NCI-H2107 (cell line): ENCODE results near the gene KCNIP3.

ENCODE experiments used
- DNase-seq: peaks from one replicate; lab custom pipeline; 2025; lab: John Stamatoyannopoulos, UW

KCNIP3 gene

GRCh38 chr2:95329891-95330793, 33.0 kb downstream of the KCNIP3 start:
- no peak for DNase-seq

GRCh38 chr2:95330794-95331338, 33.7 kb downstream of the KCNIP3 start:
- DNase-seq: no peak

- no peak for DNase-seq
These were observed 34.5 kb downstream of the KCNIP3 start for GRCh38 chr2:95331606-95332005.

- no peak for DNase-seq
These were observed 34.9 kb downstream of the KCNIP3 start for GRCh38 chr2:95332036-95332435.

DNA sequence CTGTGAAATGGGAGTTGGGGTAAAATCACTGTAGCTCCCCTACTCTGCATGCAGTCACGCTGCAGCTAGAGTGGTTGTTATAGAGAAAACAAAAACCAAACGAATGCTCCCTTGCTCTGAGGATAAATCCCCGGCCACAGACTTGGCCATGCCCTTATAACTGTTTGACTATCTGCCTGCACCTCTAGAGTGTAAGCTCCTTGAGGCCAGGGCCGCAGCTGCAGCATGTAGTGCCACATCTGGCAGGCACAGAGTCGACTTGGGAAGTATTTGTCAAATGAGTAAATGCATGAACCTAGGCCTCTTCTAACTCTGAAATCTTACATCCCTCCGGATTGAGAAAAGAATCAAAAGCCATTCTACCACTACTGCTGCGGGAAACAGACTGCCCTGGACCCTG, 35.9 kb downstream of the KCNIP3 start:
- DNase-seq: no peak

DNA sequence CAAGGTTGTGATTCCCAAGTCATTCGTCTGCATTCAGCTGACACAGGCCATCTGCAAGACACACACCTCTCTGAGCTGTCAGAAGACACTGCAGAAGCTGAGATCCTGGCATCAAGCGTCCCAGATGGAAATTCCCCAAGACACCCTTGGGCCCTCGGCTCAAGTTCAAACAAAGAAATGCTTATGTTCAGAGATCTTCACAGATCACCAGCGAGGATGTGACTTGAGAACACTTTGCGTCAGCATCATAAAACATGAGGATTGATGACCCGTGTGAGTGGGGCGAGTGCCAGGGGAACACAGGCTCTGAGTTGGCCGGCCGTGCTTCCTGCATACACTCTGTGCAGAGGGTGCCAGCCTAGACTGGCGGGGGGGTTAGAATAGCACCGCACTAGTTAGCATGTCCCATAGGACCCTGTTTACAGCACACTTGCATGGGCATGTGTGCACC, 36.8 kb downstream of the KCNIP3 start:
- DNase-seq: no peak

- DNase-seq: no peak
These were observed 37.9 kb downstream of the KCNIP3 start for GRCh38 chr2:95334916-95335641.

GRCh38 chr2:95336406-95336805, 39.3 kb downstream of the KCNIP3 start:
- DNase-seq: no peak

DNA sequence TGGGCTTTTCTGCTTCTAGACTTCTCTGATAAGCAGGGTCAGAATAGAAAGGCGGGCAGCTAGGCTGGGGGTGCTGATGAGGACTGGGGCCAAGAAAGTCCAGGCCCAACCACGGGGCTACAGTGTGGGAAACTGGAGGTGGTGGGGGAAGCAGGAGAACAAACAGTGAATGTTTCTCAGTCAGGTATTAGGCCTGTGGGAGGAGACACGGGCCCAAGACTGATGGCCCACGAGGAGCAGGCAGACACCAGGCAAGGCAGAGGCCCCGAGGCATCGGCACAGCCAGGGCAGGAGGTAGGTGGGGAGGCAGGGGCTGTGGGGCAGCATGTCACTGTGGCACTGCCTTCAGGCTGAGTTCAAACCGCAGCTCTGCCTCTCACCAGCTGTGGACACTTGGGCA, 40.7 kb downstream of the KCNIP3 start:
- DNase-seq: no peak

DNA sequence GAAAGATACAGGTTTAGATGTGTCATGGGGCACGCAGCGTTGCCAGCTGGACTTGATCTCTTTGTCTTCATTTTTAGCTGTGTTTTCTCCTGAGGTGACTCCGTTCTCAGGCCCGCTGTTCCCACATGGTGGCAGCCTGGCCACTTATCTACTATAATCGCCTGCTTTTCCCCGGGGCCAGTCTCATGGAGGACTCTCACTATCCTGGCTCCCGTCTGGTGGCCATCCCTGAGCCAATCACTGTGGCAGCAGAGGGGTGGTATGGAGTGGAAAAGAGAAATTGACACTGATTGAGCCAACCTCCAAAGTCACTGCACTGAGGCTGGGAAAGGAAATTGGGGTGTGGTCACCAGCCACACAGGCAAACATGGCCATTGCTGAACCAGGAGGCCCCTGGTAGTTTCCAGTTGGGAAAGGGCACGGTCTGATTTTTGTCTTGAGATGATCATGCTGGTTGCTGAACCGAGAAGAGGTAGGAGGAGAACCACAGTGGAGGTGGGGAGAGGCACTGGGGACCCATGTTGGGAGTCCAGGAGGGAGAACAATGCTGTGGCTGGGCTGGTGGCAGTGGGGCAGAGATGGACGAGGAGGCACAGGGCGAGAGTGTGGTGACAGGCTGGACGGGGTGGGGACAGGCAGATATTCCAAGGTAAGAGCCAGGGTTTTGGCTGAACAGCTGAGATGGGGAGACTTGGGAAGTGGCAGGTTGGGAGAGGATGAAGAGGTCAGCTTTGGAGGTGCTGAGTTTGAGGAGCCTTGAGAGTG, 45.6 kb downstream of the KCNIP3 start:
- DNase-seq: no peak

GRCh38 chr2:95343429-95344214, 46.5 kb downstream of the KCNIP3 start:
- DNase-seq: no peak

DNA sequence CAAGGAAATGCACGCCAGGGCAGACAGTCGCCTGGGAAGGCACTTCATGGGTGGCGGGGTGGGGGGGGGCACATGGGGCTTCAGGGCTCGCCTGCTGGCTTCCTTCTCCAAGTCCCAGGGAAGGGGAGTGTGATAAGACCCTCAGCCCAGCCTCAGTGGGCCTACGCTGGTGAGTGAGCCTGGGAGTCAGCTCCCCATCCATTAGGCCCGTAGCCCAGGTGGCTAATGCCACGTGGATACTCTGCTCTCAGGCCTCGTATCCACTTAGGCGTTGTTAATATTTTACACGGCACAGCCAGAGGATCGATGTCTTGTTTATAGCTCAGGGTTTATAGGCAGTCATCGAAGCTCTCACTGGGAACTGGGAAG, 47.1 kb downstream of the KCNIP3 start:
- no peak for DNase-seq

GRCh38 chr2:95344656-95345055, 47.5 kb downstream of the KCNIP3 start:
- no peak for DNase-seq

DNA sequence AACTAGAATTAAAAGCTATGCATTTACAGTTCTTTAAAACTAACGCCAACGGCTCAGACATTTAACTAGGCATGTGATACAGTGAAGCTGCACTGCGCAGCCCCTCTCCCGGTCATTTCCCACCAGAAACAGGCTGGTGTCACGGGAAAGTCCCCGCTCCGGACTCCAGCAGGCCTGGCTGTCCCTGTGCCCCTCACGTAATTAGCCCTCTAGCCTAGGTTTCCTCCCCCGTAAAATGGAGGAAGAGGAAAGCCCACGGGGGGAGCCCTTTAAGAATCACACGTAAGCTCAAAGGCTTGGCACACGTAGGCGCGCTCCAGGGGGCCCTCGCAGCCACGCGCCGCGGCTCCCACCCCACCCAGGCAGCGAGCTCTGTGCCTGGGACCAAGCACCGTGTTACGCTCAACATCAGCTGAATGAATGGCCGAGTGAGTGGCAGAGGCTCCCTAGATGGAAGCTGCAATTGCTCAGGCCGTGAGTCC, 48.0 kb downstream of the KCNIP3 start:
- DNase-seq: no peak

DNA sequence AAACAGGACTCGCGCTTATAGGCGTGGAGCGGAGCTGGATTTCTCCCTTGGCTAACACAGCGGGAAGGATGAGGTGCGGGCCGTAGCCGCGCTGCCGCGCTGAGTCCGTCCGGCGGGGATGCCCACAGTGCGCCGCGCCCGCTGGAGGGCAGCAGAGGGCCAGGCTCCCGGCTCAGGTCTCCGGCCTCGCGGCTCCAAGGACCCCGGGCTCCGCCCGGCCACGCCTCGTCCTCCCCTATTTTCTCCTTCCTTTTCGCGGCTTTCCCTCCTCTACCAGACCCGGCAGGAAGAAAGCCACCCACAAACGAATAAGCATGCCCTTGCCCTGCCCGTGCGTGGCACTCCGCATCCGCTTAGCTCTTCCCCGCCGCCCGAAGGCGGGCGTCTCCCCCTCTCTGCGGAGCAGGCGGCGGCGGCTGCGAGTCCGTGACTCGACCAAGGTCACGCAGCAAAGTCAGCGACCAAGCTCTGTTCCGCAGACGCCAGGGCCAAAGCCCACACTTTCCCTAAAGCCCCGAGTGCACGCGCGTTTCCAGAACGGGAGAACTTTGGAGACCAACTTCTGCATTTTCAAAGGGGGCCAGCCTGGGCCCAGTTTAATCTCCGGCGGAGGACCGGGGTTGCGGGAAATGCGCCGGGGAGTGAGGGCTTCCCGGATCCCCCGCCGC, 48.5 kb downstream of the KCNIP3 start:
- DNase-seq: peak; percentile 53

DNA sequence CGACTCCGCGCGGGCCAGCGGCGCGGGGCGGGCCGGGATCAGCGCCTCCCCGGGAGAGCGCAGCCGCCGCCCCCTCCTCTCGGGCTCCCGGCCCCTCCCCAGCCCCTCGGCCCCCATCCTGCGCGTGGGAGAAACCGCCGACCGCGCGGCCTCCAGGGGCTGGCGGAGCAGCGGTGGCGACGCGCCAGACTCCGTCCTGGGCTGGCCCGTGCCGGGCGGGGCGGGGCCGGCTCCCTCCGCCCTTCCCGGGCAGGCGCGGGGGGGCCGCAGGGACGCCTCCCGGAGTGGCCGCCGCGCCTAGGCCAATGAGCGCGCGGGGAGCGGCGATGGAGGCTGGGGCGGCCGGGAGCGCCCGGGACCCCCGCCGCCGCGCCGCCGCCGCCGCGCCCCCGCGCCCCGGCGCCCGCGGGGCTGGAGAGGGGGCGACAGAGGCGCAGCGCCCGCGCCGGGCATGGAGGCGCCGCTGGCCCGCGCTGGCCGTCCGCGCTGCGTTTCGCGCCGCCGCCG, 49.1 kb downstream of the KCNIP3 start:
- DNase-seq: no peak

DNA sequence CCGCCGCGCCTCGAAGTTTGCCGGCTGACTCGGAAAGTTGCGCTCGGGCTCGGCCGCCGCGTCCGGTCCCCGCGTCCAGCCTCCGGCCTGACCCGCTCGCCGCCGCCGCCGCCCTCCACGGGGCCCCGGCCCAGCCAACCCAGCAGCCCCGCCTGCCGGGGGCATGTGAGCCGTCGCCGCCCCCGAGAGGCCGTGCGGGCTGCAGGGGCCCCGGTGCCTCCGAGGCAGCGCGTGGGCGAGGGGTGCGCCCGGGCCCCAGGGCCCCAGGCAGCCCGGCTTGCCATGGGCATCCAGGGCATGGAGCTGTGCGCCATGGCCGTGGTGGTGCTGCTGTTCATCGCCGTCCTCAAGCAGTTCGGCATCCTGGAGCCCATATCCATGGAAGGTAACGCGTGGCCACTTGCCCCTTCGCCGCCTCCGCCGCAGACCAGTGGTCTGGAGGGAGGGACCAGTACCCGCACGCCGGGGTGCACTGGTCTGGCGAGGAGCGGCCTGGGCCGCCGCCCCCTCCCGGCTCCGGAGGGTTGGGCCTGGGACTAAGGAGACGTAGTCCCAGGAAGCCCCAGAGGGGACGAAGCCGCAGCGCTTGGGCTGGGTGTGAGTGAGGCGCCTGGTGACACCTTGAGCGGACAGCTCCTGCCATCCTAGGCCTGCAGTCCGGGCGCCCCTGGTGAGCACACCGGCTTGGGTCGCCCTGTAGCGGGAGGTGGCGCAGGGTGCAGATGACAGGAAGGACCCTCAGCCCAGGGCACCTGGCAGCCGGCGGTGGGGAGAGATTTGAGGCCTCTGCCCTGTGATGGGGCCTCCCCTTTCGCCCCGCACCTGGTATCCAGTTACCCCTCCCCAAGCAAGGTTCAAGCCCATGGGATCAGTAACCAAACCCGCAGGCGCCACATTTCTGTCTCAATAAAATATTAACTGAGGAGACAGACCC, 49.9 kb downstream of the KCNIP3 start:
- DNase-seq: no peak

- no peak for DNase-seq
These were observed 50.8 kb downstream of the KCNIP3 start for GRCh38 chr2:95347681-95348608.
